Muscle layer of duodenum (tissue), 2 donors: ENCODE results near the gene HOXD8.
A peak's percentile ranks its signal among the peaks of the same experiment; 100 is the strongest.

Experiments
- H3K27ac ChIP-seq: one replicate; pipeline ENCODE4 v1.7.0; 2013; ENCODE audit warnings: mild to moderate bottlenecking, low read length
- H3K27me3 ChIP-seq: one replicate; pipeline ENCODE4 v1.7.0; 2013; ENCODE audit warnings: low read depth, mild to moderate bottlenecking, control low read depth, low read length
- H3K36me3 ChIP-seq, 2 donors: one replicate each; pipeline ENCODE4 v1.7.0; 2013; ENCODE audit warnings: low read length in 2 of 2, control low read depth in 1 of 2, mild to moderate bottlenecking in 1 of 2; ENCODE audit not compliant: insufficient read depth in 2 of 2, control insufficient read depth in 1 of 2
- H3K4me1 ChIP-seq, 2 donors: one replicate each; pipeline ENCODE4 v1.7.0; 2013; ENCODE audit warnings: low read length in 2 of 2, mild to moderate bottlenecking in 2 of 2, control low read depth in 1 of 2, moderate library complexity in 1 of 2; ENCODE audit not compliant: insufficient read depth in 2 of 2, control insufficient read depth in 1 of 2
- H3K4me3 ChIP-seq, 2 donors: one replicate each; pipeline ENCODE4 v1.7.0; 2013; ENCODE audit warnings: low read length in 2 of 2, low read depth in 1 of 2, mild to moderate bottlenecking in 1 of 2
- H3K9me3 ChIP-seq, 2 donors: one replicate each; pipeline ENCODE4 v1.7.0; 2013; ENCODE audit warnings: low read length in 2 of 2, control low read depth in 1 of 2, mild to moderate bottlenecking in 1 of 2; ENCODE audit not compliant: control insufficient read depth in 1 of 2
- donor health status: healthy.

The HOXD8 gene

DNA sequence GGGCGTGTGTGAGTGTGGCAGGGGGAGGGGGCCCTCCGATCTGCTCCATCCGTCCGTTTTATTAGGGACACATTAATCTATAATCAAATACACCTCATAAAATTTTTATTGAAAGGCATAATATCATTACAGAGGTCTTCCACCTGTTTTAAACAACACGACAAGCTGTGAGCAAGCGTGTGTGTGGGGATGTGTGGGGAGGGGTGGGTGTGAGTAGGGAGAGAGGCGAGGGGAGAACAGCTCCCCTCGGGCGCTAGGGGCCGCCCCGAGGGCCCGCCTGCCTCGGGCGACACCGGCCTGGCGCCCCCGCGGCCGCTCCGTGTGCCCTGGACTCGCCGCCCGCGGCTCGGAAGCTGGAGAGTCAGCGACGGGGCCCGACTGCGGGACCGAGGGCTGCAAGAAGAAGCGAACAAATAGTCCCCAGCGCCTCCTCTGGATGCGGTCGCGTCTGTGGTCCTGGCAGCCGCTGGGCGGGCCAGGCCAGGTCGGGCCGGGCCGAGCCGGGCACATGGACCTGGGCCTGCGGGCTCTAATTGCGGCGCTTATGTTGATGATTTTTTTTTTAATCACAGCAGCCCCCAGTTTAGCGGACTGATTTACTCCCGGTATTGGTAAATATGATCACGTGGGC is 7.3 kb upstream of the HOXD8 start:
- Histone ChIP-seq H3K4me3 (peak overlapping the region; percentile 26 to 66), H3K27me3 (peaks cover 87% of the 10 kb centered on the region), H3K36me3 (no peaks in the 10 kb centered on the region), H3K9me3 (peaks cover 0 to 2% of the 10 kb centered on the region in 2 donors), H3K27ac (no peak overlapping the region), H3K4me1 (peaks cover 0 to 25% of the 10 kb centered on the region in 2 donors)

DNA sequence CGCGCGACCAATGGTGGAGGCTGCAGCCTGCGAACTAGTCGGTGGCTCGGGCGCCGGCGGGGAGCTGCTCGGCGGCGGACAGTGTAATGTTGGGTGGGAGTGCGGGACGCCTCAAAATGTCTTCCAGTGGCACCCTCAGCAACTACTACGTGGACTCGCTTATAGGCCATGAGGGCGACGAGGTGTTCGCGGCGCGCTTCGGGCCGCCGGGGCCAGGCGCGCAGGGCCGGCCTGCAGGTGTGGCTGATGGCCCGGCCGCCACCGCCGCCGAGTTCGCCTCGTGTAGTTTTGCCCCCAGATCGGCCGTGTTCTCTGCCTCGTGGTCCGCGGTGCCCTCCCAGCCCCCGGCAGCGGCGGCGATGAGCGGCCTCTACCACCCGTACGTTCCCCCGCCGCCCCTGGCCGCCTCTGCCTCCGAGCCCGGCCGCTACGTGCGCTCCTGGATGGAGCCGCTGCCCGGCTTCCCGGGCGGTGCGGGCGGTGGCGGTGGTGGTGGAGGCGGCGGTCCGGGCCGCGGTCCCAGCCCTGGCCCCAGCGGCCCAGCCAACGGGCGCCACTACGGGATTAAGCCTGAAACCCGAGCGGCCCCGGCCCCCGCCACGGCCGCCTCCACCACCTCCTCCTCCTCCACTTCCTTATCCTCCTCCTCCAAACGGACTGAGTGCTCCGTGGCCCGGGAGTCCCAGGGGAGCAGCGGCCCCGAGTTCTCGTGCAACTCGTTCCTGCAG is 6.7 kb upstream of the HOXD8 start, which contains the start of gene HOXD9:
HOXD9 (plus strand) TSS at position 37 of the 728 bp plus-strand sequence; CDS start at position 87, 50 bp downstream.
- Histone ChIP-seq H3K36me3 (no peaks in the 10 kb centered on the region), H3K4me3 (peak within 1 kb of the TSS; percentile 26 to 66), H3K27me3 (peaks cover 88% of the 10 kb centered on the region), H3K4me1 (peaks cover 0 to 25% of the 10 kb centered on the region in 2 donors), H3K27ac (no peak within 1 kb of the TSS), H3K9me3 (peaks cover 0 to 2% of the 10 kb centered on the region in 2 donors)

GRCh38 chr2:176123411-176124109 is 5.9 kb upstream of the HOXD8 start:
- H3K27me3 ChIP-seq: peaks cover 88% of the 10 kb centered on the region
- no peak overlapping the region for H3K27ac ChIP-seq
- H3K9me3 ChIP-seq: peaks cover 0 to 2% of the 10 kb centered on the region in 2 donors
- H3K4me3 ChIP-seq: peak overlapping the region; percentile 16 to 66
- H3K36me3 ChIP-seq: no peaks in the 10 kb centered on the region
- peaks cover 0 to 25% of the 10 kb centered on the region in 2 donors for H3K4me1 ChIP-seq

- peaks cover 90% of the 10 kb centered on the region for H3K27me3 ChIP-seq
Observed at GRCh38 chr2:176124110-176124946, 5.2 kb upstream of the HOXD8 start.

DNA sequence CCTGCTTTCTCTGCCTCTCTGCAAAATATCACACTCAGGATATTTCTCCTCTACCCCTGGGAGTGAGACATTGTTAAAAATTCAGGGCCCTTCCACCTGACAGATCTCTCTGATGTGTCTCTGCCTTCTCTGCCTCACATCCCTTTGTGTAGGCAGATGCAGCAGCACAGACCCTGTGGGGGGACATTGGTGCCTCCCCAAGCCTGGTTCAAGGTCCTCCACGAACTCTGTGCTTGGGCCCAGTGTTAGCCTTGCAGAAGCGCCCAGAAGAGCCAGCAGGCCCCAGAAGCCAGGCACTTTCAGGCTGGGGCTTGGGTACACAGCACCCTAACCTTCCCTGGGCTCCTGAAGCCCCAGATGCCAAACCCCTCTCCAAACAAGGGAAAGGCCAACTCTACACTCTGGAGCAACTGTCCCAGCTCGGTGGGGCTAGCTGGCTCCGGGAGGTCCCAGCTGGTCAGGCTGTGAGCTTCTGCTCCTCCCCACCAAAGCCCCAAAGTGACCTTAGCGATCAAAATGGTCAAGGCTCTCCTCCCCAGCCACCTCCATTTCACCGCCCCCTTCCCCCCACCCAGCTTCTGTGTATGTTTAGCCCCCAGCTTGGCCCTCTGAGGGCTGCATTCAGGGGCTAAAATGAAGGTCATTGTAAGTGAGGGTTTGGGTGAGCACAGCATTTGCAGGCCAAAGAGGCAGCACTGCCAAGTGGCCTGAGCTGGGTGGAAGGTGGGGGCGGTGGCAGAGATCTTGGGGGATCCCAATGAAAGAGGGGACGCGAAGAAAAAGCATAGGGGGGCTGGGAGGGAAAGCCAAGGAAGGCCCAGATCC is 4.3 kb upstream of the HOXD8 start:
- Histone ChIP-seq H3K27me3 (peaks cover 83% of the 10 kb centered on the region), H3K4me3 (no peak overlapping the region), H3K9me3 (no peaks in the 10 kb centered on the region), H3K4me1 (peaks cover 0 to 35% of the 10 kb centered on the region in 2 donors), H3K27ac (no peak overlapping the region), H3K36me3 (no peaks in the 10 kb centered on the region)

More at GRCh38 chr2:176124110-176124946, 5.2 kb upstream of the HOXD8 start:
- no peaks in the 10 kb centered on the region for H3K36me3 ChIP-seq
- H3K27ac ChIP-seq: no peak overlapping the region
- peaks cover 0 to 33% of the 10 kb centered on the region in 2 donors for H3K4me1 ChIP-seq
- H3K9me3 ChIP-seq: no peaks in the 10 kb centered on the region
- H3K4me3 ChIP-seq: no peak overlapping the region

- peaks cover 0 to 41% of the 10 kb centered on the region in 2 donors for H3K4me1 ChIP-seq
- no peaks in the 10 kb centered on the region for H3K36me3 ChIP-seq
- no peaks in the 10 kb centered on the region for H3K9me3 ChIP-seq
- H3K4me3 ChIP-seq: no peak overlapping the region
- peaks cover 80% of the 10 kb centered on the region for H3K27me3 ChIP-seq
- H3K27ac ChIP-seq: no peak overlapping the region
Observed at GRCh38 chr2:176125772-176126054, 3.8 kb upstream of the HOXD8 start.

- Histone ChIP-seq H3K9me3 (no peaks in the 10 kb centered on the region), H3K27ac (no peak overlapping the region), H3K4me1 (peaks cover 0 to 29% of the 10 kb centered on the region in 2 donors), H3K36me3 (no peaks in the 10 kb centered on the region), H3K27me3 (peaks cover 78% of the 10 kb centered on the region), H3K4me3 (no peak overlapping the region)
Observed at GRCh38 chr2:176126929-176127773, 2.4 kb upstream of the HOXD8 start.

- Histone ChIP-seq H3K4me3 (no peak overlapping the region), H3K27ac (no peak overlapping the region), H3K9me3 (no peaks in the 10 kb centered on the region), H3K27me3 (peaks cover 81% of the 10 kb centered on the region), H3K4me1 (peaks cover 0 to 24% of the 10 kb centered on the region in 2 donors), H3K36me3 (no peaks in the 10 kb centered on the region)
Observed at GRCh38 chr2:176127774-176128072, 1.8 kb upstream of the HOXD8 start.

GRCh38 chr2:176128172-176128981 is 1.1 kb upstream of the HOXD8 start:
- H3K36me3 ChIP-seq: no peaks in the 10 kb centered on the region
- no peaks in the 10 kb centered on the region for H3K9me3 ChIP-seq
- H3K4me1 ChIP-seq: peaks cover 0 to 17% of the 10 kb centered on the region in 2 donors
- H3K4me3 ChIP-seq: peak overlapping the region; percentile 5 to 63
- H3K27ac ChIP-seq: no peak overlapping the region
- H3K27me3 ChIP-seq: peaks cover 84% of the 10 kb centered on the region
